Measurements from ENCODE around the gene SPEG. TPM values are rescaled to one million over a fixed set of nuclear protein-coding genes. Genes with fewer than 3 reads are reported as not detected.

SPEG gene
- total and polyA plus RNA-seq, 2 of the 13 experiments (the other 11 are each of a cell fraction or from before 2014, with no cell fraction given) = 0.18 to 0.24 TPM

DNA sequence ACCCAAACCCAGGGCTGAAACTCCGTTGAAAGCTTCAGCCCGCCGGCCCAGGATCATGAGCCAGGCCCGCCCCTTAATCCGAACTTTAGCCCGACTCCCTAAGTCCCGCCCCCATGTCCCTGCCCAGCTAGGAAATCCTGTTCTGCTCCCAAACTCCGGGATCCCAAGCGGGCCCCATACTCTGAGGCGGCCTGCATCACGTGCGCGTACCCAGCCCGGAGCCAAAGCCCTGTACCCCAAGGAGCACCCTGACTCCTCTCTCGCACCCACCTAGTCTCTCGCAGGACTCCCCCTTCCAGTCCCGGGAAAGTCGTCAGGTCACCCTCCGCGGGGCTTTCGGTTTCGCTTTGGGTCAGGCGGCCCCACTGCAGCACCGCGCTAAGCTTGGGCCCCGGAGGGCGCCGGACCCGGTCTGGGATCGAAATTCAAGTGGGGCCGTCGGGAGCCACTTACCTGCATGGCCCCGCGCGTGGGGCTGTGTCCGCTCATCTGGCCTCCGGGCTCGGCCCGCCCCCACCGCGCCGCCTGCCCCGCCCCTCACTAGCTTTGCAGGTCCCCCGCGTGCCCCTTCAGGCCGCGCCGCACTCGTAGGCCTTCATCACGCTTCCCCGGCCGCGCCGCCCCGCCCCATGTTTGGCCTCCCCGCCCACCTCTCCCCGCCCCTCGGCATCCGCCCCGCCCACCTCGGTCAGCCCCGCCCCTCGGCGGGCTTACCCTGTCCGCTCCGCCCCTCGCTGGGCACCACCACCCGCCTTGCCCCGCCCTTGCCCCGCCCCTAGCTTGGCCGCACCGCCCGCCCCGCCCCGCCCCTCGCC, 47.1 kb upstream of the SPEG start, which contains the start of gene DNPEP (continued):
- TF ChIP-seq, protein P1, sequence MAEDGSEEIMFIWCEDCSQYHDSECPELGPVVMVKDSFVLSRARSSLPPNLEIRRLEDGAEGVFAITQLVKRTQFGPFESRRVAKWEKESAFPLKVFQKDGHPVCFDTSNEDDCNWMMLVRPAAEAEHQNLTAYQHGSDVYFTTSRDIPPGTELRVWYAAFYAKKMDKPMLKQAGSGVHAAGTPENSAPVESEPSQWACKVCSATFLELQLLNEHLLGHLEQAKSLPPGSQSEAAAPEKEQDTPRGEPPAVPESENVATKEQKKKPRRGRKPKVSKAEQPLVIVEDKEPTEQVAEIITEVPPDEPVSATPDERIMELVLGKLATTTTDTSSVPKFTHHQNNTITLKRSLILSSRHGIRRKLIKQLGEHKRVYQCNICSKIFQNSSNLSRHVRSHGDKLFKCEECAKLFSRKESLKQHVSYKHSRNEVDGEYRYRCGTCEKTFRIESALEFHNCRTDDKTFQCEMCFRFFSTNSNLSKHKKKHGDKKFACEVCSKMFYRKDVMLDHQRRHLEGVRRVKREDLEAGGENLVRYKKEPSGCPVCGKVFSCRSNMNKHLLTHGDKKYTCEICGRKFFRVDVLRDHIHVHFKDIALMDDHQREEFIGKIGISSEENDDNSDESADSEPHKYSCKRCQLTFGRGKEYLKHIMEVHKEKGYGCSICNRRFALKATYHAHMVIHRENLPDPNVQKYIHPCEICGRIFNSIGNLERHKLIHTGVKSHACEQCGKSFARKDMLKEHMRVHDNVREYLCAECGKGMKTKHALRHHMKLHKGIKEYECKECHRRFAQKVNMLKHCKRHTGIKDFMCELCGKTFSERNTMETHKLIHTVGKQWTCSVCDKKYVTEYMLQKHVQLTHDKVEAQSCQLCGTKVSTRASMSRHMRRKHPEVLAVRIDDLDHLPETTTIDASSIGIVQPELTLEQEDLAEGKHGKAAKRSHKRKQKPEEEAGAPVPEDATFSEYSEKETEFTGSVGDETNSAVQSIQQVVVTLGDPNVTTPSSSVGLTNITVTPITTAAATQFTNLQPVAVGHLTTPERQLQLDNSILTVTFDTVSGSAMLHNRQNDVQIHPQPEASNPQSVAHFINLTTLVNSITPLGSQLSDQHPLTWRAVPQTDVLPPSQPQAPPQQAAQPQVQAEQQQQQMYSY (CRISPR knock-in tag; IDR thresholded peaks at IDR 0.05) = no peak
- TF ChIP-seq ZNF367 (CRISPR knock-in tag; IDR thresholded peaks at IDR 0.05; ENCODE audit: borderline replicate concordance) (peak; percentile 28; the same call in 1 of the 2 replicates), PAWR (CRISPR knock-in tag; IDR thresholded peaks at IDR 0.05; ENCODE audit: borderline replicate concordance) (0 out of 2 replicates have a peak, but pooled peaks have one; percentile 47), GZF1 (CRISPR knock-in tag; IDR thresholded peaks at IDR 0.05) (no peak), ZNF337 (CRISPR knock-in tag; IDR thresholded peaks at IDR 0.05; ENCODE audit: borderline replicate concordance, low read depth) (peak; percentile 97; the same call in 1 of the 2 replicates), SAP130 (CRISPR knock-in tag; IDR thresholded peaks at IDR 0.05; ENCODE audit: low read depth) (peak; percentile 89), FOXJ3 (CRISPR knock-in tag; IDR thresholded peaks at IDR 0.05; ENCODE audit: borderline replicate concordance) (no peak), TCF12 (IDR thresholded peaks at IDR 0.05) (no peak), TCF12 (CRISPR knock-in tag; IDR thresholded peaks at IDR 0.05) (peak; percentile 72; the same call in 1 of the 2 replicates), PHF5A (CRISPR knock-in tag; IDR thresholded peaks at IDR 0.05; ENCODE audit: low read depth, unreplicated experiment) (peak; percentile 12), KDM1A (CRISPR knock-in tag; IDR thresholded peaks at IDR 0.05) (no peak), TCF7L2 (IDR thresholded peaks at IDR 0.05; ENCODE audit: low read depth, low read length) (no peak), ZNF777 (CRISPR knock-in tag; IDR thresholded peaks at IDR 0.05) (no peak), SOX5 (CRISPR knock-in tag; IDR thresholded peaks at IDR 0.05; ENCODE audit: borderline replicate concordance) (peak; percentile 14; the same call in 1 of the 2 replicates), NFIC (IDR thresholded peaks at IDR 0.05; ENCODE audit: low read length) (no peak), CENPT (CRISPR knock-in tag; IDR thresholded peaks at IDR 0.05; ENCODE audit: low read depth) (no peak), HMGA1 (CRISPR knock-in tag; conservative IDR thresholded peaks at IDR 0.05) (no peak)
- TF ChIP-seq, protein P2, sequence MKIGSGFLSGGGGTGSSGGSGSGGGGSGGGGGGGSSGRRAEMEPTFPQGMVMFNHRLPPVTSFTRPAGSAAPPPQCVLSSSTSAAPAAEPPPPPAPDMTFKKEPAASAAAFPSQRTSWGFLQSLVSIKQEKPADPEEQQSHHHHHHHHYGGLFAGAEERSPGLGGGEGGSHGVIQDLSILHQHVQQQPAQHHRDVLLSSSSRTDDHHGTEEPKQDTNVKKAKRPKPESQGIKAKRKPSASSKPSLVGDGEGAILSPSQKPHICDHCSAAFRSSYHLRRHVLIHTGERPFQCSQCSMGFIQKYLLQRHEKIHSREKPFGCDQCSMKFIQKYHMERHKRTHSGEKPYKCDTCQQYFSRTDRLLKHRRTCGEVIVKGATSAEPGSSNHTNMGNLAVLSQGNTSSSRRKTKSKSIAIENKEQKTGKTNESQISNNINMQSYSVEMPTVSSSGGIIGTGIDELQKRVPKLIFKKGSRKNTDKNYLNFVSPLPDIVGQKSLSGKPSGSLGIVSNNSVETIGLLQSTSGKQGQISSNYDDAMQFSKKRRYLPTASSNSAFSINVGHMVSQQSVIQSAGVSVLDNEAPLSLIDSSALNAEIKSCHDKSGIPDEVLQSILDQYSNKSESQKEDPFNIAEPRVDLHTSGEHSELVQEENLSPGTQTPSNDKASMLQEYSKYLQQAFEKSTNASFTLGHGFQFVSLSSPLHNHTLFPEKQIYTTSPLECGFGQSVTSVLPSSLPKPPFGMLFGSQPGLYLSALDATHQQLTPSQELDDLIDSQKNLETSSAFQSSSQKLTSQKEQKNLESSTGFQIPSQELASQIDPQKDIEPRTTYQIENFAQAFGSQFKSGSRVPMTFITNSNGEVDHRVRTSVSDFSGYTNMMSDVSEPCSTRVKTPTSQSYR (CRISPR knock-in tag; IDR thresholded peaks at IDR 0.05; ENCODE audit: borderline replicate concordance) = no peak
- TF ChIP-seq, protein P3, sequence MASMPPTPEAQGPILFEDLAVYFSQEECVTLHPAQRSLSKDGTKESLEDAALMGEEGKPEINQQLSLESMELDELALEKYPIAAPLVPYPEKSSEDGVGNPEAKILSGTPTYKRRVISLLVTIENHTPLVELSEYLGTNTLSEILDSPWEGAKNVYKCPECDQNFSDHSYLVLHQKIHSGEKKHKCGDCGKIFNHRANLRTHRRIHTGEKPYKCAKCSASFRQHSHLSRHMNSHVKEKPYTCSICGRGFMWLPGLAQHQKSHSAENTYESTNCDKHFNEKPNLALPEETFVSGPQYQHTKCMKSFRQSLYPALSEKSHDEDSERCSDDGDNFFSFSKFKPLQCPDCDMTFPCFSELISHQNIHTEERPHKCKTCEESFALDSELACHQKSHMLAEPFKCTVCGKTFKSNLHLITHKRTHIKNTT (CRISPR knock-in tag; IDR thresholded peaks at IDR 0.05) = 0 out of 2 replicates have a peak, but pooled peaks have one; percentile 67
- TF ChIP-seq, protein P4, sequence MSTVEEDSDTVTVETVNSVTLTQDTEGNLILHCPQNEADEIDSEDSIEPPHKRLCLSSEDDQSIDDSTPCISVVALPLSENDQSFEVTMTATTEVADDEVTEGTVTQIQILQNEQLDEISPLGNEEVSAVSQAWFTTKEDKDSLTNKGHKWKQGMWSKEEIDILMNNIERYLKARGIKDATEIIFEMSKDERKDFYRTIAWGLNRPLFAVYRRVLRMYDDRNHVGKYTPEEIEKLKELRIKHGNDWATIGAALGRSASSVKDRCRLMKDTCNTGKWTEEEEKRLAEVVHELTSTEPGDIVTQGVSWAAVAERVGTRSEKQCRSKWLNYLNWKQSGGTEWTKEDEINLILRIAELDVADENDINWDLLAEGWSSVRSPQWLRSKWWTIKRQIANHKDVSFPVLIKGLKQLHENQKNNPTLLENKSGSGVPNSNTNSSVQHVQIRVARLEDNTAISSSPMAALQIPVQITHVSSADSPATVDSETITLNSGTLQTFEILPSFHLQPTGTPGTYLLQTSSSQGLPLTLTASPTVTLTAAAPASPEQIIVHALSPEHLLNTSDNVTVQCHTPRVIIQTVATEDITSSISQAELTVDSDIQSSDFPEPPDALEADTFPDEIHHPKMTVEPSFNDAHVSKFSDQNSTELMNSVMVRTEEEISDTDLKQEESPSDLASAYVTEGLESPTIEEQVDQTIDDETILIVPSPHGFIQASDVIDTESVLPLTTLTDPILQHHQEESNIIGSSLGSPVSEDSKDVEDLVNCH (CRISPR knock-in tag; IDR thresholded peaks at IDR 0.05) = no peak
